ENCODE measurements around the gene ZBTB40. TPM values are rescaled to one million over a fixed set of nuclear protein-coding genes. Genes with fewer than 3 reads are reported as not detected.

The ZBTB40 gene
- polyA plus RNA-seq, 3 donors = 1.1 to 17.8 (median 1.3) TPM

GRCh38 chr1:22418312-22418711 is 33.3 kb upstream of the ZBTB40 start:
- Histone ChIP-seq H3K4me1 (ENCODE audit: control insufficient read depth in 1 of 2, insufficient read depth in 2 of 2, low read length in 2 of 2) (no peaks in the 10 kb centered on the region), H3K27me3 (ENCODE audit: control insufficient read depth in 2 of 2, insufficient read depth in 2 of 2, low read length in 2 of 2) (peaks cover 2 to 9% of the 10 kb centered on the region in 2 donors), H3K79me2 (ENCODE audit: insufficient read depth, low read length) (no peaks in the 10 kb centered on the region), H3K36me3 (replicated peaks in 1 of 2; ENCODE audit: control insufficient read depth in 1 of 2, insufficient read depth in 2 of 2, low read length in 2 of 2) (no peaks in the 10 kb centered on the region), H3K9me3 (replicated peaks in 1 of 2; ENCODE audit: control insufficient read depth in 1 of 2, insufficient read depth in 1 of 2, low read length in 2 of 2) (no peaks in the 10 kb centered on the region), H4K20me1 (ENCODE audit: insufficient read depth, low read length) (no peaks in the 10 kb centered on the region), H3K9ac (ENCODE audit: insufficient read depth, low read length, poor library complexity, severe bottlenecking) (no peak overlapping the region), H3K27ac (ENCODE audit: low read depth in 1 of 2, low read length in 2 of 2) (no peak overlapping the region), H3K4me3 (replicated peaks in 1 of 3; ENCODE audit: low read depth in 2 of 3, low read length in 3 of 3) (no peak overlapping the region), H2AFZ (ENCODE audit: insufficient read depth, low read depth, low read length, poor library complexity, severe bottlenecking) (no peak overlapping the region), H3K4me2 (replicated peaks; ENCODE audit: extremely low read depth, low read length, poor library complexity, severe bottlenecking) (no peak overlapping the region)
- Mint-ChIP-seq H3K36me3 (no peaks in the 10 kb centered on the region), H3K27ac (no peak overlapping the region), H3K9me3 (no peaks in the 10 kb centered on the region), H3K4me3 (no peak overlapping the region), H3K27me3 (ENCODE audit: low read depth in 3 of 3) (peaks cover 13 to 27% (median 18%) of the 10 kb centered on the region in 3 donors), H3K4me1 (peaks cover 3% of the 10 kb centered on the region)
- DNase-seq = no peak
- no peak for TF ChIP-seq CTCF (IDR thresholded peaks at IDR 0.05)
- WGBS (ENCODE audit: insufficient coverage) = 80% methylated on average over 4 of the region's 4 CpGs
- intact Hi-C loops (cut with micrococcal nuclease) = loop anchor here in 1 of 2 donors (5.0 kb wide), 1 partner anchor 224 kb away; the partner anchor contains the start of gene C1QC

- Histone ChIP-seq H3K4me1 (ENCODE audit: control insufficient read depth in 1 of 2, insufficient read depth in 2 of 2, low read length in 2 of 2) (no peaks in the 10 kb centered on the region), H3K27me3 (ENCODE audit: control insufficient read depth in 2 of 2, insufficient read depth in 2 of 2, low read length in 2 of 2) (peaks cover 2 to 9% of the 10 kb centered on the region in 2 donors), H4K20me1 (ENCODE audit: insufficient read depth, low read length) (no peaks in the 10 kb centered on the region), H3K4me2 (replicated peaks; ENCODE audit: extremely low read depth, low read length, poor library complexity, severe bottlenecking) (no peak overlapping the region), H3K4me3 (replicated peaks in 1 of 3; ENCODE audit: low read depth in 2 of 3, low read length in 3 of 3) (no peak overlapping the region), H3K27ac (ENCODE audit: low read depth in 1 of 2, low read length in 2 of 2) (no peak overlapping the region), H3K79me2 (ENCODE audit: insufficient read depth, low read length) (no peaks in the 10 kb centered on the region), H3K9me3 (replicated peaks in 1 of 2; ENCODE audit: control insufficient read depth in 1 of 2, insufficient read depth in 1 of 2, low read length in 2 of 2) (no peaks in the 10 kb centered on the region), H2AFZ (ENCODE audit: insufficient read depth, low read depth, low read length, poor library complexity, severe bottlenecking) (no peak overlapping the region), H3K9ac (ENCODE audit: insufficient read depth, low read length, poor library complexity, severe bottlenecking) (no peak overlapping the region), H3K36me3 (replicated peaks in 1 of 2; ENCODE audit: control insufficient read depth in 1 of 2, insufficient read depth in 2 of 2, low read length in 2 of 2) (no peaks in the 10 kb centered on the region)
- DNase-seq = no peak
- Mint-ChIP-seq H3K4me3 (no peak overlapping the region), H3K27ac (no peak overlapping the region), H3K36me3 (no peaks in the 10 kb centered on the region), H3K9me3 (no peaks in the 10 kb centered on the region), H3K27me3 (ENCODE audit: low read depth in 3 of 3) (peaks cover 13 to 27% (median 18%) of the 10 kb centered on the region in 3 donors), H3K4me1 (peaks cover 3% of the 10 kb centered on the region)
- no peak for TF ChIP-seq CTCF (IDR thresholded peaks at IDR 0.05)
- intact Hi-C loops (cut with micrococcal nuclease) = loop anchor here in 1 of 2 donors (5.0 kb wide), 1 partner anchor 223 kb away; the partner anchor contains the start of gene C1QC
- WGBS (ENCODE audit: insufficient coverage) = no CpG with 5 or more reads among the region's 2 CpGs
These were observed 32.7 kb upstream of the ZBTB40 start for GRCh38 chr1:22418933-22419382.
